KG1 (cell line): ENCODE results near the gene AMBP.

Experiments used
- DNase-seq: peaks from one replicate; lab custom pipeline; 2025; lab: John Stamatoyannopoulos, UW

AMBP gene

GRCh38 chr9:114078021-114078780 lies at the start of gene AMBP:
Gene AMBP (minus strand): TSS chr9:114078300. CDS start chr9:114078209, 91 bp downstream.
- DNase-seq: no peak

GRCh38 chr9:114126247-114127060 lies 48.4 kb upstream of the AMBP start:
- DNase-seq: no peak

GRCh38 chr9:114125476-114126013 lies 47.4 kb upstream of the AMBP start:
- no peak for DNase-seq

- DNase-seq: no peak
Observed at GRCh38 chr9:114124666-114125475, 46.8 kb upstream of the AMBP start.

GRCh38 chr9:114124138-114124537 lies 46.0 kb upstream of the AMBP start:
- DNase-seq: no peak

- DNase-seq: no peak
Observed at GRCh38 chr9:114123031-114123977, 45.2 kb upstream of the AMBP start.

GRCh38 chr9:114122136-114123027 lies 44.3 kb upstream of the AMBP start:
- DNase-seq: no peak

GRCh38 chr9:114121227-114122135 lies 43.4 kb upstream of the AMBP start:
- no peak for DNase-seq

GRCh38 chr9:114120192-114121014 lies 42.3 kb upstream of the AMBP start:
- no peak for DNase-seq

GRCh38 chr9:114119242-114120191 lies 41.4 kb upstream of the AMBP start:
- no peak for DNase-seq

- DNase-seq: no peak
Observed at GRCh38 chr9:114117996-114118830, 40.1 kb upstream of the AMBP start.

- DNase-seq: no peak
Observed at GRCh38 chr9:114117614-114117995, 39.5 kb upstream of the AMBP start.

- DNase-seq: no peak
Observed at GRCh38 chr9:114116126-114116747, 38.1 kb upstream of the AMBP start.

- no peak for DNase-seq
Observed at GRCh38 chr9:114115654-114116125, 37.6 kb upstream of the AMBP start.

- no peak for DNase-seq
Observed at GRCh38 chr9:114114364-114114763, 36.3 kb upstream of the AMBP start.
